ENCODE measurements around the gene ARID1B. TPM values are rescaled to one million over a fixed set of nuclear protein-coding genes. Genes with fewer than 3 reads are reported as not detected.
"Not testable (repeated sequence)": the region's sequence is repeated elsewhere in the genome, so short reads cannot be mapped to it uniquely, and the experiment has no call there.

ARID1B gene
- total RNA-seq, 1 donor from 2014 or later = 108 TPM

DNA sequence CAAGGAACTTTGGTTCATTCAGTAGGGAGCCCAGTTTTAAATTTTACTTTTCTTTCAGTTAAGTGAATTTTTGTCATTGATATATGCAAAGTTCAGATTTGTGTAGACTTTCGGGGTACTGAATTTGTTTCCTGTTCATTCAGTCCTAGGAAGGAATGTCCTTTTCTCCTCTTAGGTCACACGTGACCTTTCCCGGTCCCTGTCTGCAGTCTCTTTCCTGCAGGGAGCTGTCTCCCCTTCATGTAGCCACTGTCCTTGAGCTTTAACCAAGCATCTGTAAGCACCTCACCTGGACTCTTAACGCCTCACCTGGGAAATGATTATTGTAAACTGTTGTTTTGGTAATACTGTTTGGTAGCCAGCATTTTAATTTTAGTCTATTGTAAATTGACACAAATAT, 190.7 kb downstream of the ARID1B start:
- no peak for DNase-seq

- DNase-seq = no peak
These were observed 192.1 kb downstream of the ARID1B start for GRCh38 chr6:156969233-156969632.

DNA sequence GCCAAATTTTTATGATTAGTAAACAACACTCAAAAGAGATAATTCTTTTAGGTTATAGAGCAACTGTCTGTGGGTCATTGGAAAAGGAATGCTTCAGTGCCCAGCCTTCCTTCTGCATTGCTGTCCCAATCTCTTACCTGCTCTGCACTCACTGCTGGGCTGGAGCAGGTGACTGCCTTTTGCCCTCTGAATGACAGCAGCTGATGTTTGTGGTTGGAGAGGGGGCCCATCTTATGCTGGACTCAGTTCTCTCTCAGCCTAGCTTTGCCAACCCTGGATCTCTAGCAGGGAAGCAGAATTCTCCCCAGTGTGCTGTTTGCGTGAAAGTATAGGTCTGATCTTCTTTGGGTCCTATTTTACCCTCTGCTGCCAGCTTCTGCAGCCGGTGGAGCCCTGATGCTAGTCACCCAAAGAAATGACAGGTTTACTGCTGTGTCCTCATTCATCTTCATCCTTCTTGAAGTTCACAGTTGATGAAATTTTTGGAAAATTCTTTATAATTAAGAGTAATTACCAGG, 193.5 kb downstream of the ARID1B start:
- DNase-seq = no peak

GRCh38 chr6:156971153-156971885, 194.1 kb downstream of the ARID1B start:
- no peak for DNase-seq

GRCh38 chr6:156972145-156972544, 195.0 kb downstream of the ARID1B start:
- no peak for DNase-seq

DNA sequence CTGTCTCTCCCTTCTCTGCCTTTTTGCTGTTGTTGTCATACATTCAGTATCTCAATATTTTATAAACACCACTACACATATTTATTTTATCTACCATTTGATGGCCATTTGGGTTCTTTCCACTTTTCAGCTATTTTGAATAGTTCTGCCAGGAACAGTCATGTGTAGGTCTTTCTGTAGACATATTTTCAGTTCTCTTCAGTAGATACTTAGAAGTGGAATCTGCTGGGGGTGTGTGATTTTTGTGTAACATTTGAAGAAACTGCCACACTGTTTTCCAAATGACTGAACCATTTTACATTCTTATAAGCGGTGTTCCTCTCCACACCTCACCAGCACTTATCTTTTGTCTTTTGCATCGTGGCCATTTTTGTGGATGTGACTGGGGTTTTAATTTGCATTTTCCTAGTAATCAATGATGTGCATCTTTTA, 197.7 kb downstream of the ARID1B start:
- DNase-seq = no peak

DNA sequence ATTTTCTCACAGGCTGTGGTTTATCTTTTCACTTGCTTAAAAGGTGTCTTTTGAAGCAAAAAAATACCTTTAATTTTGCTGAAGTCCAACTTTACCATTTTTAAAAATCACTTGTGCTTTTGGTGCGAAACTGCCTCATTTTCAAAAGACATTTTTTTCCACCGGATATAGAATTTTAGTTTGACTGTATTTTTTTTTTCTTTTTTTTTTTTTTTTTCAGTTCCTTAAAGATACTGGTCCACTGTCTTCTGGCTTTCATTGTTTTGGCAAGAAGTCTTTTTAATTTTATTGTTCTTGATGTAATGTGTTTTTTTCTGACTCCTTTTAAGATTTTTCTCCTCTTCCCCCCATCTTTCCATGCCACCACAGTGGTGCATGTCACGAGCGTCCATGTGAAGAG, 198.2 kb downstream of the ARID1B start:
- no peak for DNase-seq

GRCh38 chr6:156976216-156977127, 199.3 kb downstream of the ARID1B start:
- no peak for DNase-seq

GRCh38 chr6:156977527-156978291, 200.5 kb downstream of the ARID1B start:
- DNase-seq = no peak

GRCh38 chr6:156978948-156979347, 201.8 kb downstream of the ARID1B start:
- no peak for DNase-seq

GRCh38 chr6:156980515-156980914, 203.3 kb downstream of the ARID1B start:
- DNase-seq = no peak

DNA sequence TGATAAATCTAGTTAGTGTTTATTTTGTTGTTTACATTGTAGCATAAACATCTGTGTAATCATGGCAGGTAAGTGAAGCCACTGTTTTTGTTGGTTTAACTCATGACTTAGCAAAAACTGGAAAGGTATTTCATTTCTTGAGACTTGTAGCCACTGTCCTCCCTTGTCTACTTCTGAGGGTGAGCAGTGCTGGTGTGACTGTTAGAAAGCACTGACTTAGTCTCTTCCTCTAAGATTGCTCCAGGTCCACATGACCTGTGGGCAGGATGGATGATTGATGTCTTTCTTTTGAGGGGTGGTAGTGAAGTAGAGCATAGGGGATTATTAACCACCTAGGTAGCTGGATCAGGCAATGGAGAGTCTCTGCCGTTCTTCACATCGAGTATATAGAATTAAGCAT, 203.8 kb downstream of the ARID1B start:
- DNase-seq = no peak

DNA sequence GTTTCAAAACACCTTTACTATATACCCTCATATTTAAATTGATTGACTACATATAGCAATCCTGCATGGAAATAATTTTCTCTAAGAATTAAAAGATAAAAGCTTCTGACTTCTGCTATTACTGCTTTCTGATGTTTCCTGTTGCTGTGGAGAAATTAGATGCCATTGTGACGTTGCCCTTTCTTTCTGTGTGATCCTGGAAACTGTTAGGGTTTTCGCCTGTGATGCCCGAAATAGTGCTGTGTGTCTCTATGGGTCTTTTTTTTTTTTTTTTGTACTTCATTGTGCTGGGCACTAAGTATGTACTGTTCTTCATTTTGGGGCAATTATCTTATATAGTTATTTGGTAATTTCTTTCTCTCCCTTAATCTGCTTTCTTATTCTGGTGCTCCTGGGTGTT, 205.0 kb downstream of the ARID1B start:
- no peak for DNase-seq

DNA sequence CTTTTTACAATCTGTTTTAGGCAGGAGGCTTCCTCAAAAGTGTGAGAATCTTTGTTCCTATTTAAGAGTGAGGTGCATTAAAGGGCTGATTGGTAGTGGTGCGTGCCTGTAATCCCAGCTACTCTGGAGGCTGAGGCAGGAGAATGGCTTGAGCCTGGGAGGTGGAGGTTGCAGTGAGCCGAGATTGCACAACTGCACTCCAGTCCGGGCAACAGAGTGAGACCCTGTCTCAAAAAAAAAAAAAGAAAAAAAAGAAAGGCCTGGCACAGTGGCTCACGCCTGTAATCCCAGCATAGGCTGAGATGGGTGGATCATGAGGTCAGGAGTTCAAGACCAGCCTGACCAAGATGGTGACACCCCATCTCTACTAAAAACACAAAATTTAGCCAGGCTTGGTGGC, 205.7 kb downstream of the ARID1B start:
- not testable (repeated sequence) for DNase-seq

- no peak for DNase-seq
These were observed 207.1 kb downstream of the ARID1B start for GRCh38 chr6:156984178-156984738.

GRCh38 chr6:156985309-156985708, 208.1 kb downstream of the ARID1B start:
- DNase-seq = no peak

GRCh38 chr6:156988276-156989158, 211.3 kb downstream of the ARID1B start:
- DNase-seq = no peak

DNA sequence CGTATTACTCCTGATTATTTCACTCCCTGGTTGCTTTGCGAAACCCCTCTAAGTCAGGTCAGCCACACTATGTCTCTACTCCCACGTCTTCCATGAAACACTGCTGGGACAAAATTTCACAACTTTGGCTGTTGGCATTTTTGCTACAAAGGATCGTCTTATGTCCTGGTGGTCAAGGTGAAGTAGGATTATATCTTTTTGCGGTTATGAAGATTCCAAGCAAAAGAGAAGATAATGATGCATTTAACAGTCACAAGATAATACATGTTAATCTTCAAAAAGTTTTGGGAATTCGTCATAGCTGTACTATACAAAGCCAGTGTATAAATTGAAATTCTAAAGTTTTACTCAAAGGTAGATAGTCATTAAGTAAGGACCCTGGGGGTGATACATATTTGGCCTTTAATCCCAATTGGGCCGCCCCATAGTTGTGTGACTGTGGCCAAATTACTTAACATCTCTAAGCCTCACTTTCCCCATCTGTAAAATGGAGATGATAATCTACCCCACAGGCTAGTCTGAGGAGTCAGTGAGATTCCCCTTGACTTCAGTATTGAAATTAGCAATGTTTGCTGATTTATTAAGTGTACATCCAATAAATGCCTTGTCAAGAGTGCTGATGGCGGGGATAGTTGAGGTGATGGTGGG, 212.1 kb downstream of the ARID1B start:
- no peak for DNase-seq

DNA sequence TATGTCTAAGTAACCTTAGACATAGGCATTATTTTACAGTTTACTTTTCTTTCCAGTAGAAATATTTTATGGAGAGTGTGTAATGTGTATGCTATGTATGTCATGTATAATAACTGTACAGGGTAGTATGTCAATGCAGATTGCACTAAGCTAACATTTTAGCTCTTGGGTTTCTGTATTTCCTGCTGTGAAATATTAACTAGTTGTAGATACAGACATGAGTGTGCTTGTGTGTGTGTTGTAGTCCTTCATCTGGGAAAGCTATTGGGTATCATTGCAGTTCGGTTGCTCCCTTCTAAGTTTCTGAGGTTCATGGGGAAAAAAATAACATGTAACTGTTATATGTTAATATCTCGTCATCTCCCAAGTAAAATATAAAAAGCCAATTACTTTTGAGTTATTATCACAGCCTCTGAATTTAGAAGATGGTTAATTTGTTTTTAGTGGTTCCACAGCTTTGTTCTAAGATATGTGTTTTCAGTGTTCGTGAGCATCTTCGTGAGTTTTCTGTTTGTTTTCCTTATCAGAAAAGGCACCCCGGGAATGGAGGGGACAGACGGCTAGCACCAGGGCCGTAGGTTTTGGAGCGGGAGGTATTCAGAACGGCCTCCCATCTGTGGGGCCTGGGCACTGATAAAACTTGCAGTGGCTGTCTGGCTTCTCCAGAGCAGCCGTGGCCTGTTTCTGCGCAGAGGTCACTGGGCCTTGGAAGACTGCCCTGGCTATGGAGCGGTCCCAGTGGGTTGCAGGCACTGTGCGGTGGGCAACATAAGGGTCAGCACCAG, 215.0 kb downstream of the ARID1B start:
- no peak for DNase-seq

- DNase-seq = no peak
These were observed 216.5 kb downstream of the ARID1B start for GRCh38 chr6:156993713-156994112.
